Putamen (tissue), 1 donor: Measurements from ENCODE around the gene TRAPPC3L.
A peak's percentile ranks its signal among the peaks of the same experiment; 100 is the strongest.
"Not testable (repeated sequence)": the region's sequence is repeated elsewhere in the genome, so short reads cannot be mapped to it uniquely, and the experiment has no call there.

Source experiments
- DNase-seq: peaks from one replicate; pipeline ENCODE4 v3.0.0-alpha.2; 2016; ENCODE audit warnings: low spot score

TRAPPC3L gene

DNA sequence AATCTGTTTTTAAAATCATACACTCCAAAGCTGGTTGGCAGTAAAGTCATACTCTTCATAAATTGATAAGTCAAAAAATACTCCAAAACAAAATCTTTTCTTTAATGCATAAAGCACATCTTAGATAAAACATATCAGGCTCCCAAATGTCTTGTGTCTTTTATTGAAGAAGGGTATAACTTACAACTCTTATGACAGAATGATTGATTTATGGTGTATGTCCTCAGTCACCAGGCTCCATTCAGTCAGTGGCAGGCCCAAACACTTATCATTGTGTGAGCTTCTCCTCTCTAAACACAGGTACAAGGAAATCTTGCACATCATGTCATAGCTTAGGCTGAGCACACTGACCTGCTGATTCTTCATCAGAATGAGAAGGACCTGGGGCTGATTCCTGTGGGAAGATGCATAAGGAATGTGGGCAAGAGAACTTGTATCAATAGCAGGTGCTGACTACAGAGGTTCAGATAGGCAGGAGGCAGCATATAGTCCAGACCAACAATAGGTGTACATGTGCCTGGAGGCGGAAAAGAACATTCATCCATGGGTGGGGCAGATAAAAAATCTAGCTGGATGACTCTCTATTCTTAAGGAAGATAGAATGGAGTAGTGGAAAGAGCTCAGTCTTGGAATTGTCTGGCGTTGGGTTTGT is 32.1 kb downstream of the TRAPPC3L start:
- DNase-seq: no peak

DNA sequence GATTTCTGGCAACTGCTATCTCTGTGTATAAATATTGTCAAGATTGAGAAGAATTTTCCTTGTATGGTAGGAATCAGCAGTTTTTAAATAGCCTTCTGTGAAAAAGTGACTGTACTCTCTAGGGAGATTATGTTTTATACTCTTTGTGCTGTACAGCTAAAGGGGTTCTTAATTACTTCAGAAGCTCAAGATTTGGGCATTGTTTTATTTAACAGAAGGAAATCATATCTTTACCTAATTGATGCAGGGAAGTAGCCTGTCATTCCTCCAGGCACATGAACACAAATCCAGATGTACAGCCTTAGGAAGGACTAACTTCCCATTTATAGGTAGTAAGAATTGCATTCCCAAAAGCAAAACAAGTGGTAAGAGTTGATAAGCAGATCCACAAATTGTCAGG is 32.8 kb downstream of the TRAPPC3L start:
- no peak for DNase-seq

DNA sequence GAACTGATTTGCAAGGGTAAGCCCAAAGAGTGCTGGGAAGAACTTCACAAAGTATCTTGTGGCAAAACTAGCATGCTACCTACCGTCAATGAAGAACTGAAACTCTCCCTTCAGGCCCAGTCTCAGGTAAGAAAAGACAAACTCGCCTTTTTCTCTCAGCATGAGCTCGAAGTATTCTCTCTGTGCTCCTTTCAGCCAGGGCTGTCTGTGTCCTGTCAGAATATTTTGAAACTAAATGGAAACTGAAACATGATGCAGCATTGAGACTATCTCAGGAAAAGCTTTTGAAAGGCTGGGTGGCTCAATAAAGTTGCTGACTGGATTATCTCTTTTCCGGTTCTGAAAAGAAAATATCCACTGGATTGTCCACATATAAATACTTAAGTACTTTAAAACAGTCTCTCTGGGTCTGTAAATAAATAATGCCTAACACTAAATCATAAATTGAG is 33.3 kb downstream of the TRAPPC3L start:
- no peak for DNase-seq

DNA sequence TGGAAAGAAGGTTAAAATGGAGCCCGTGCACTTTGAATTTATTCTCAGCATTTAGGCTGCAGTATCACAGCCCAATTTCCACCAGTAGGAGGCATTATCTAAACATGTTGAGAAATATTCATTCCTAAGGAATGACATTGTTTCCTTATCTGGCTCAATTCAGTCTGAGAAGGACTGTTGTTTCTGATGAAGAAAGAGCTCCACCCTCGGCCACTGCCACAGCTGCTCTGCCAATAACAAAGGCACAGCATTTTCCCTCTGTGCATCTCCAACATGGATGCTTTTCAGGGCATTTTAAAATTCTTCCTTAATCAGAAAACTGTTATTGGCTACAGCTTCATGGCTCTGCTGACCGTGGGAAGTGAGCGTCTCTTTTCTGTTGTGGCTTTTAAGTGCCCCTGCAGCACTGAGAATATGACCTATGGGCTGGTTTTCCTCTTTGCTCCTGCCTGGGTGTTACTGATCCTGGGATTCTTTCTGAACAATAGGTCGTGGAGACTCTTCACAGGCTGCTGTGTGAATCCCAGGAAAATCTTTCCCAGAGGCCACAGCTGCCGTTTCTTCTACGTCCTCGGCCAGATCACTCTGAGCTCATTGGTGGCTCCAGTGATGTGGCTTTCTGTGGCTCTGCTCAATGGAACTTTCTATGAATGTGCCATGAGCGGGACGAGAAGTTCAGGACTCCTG is 33.9 kb downstream of the TRAPPC3L start, which contains the start of gene CALHM5:
CALHM5 (plus strand) TSS at position 216 of the 687 bp plus-strand sequence; CDS start at position 274, 58 bp downstream.
- peak; percentile 6 for DNase-seq

DNA sequence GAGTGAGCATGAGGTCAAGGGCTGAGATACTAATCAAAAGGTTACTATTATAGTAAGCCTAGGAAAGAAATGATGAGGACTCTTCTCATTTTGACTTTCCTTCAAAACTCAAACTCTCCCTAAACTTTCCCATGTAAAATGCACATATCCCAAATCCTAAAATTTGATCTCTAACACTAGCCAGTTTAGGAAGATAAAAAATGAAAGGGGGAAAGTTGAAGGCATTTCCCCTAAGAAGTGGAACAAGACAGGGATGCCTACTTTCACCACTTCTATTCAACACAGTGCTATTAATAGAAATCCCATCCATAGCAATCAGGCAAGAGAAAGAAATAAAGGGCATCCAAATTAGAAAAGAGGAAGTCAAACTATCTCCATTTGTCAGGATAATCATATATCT is 37.0 kb downstream of the TRAPPC3L start:
- DNase-seq: no peak

DNA sequence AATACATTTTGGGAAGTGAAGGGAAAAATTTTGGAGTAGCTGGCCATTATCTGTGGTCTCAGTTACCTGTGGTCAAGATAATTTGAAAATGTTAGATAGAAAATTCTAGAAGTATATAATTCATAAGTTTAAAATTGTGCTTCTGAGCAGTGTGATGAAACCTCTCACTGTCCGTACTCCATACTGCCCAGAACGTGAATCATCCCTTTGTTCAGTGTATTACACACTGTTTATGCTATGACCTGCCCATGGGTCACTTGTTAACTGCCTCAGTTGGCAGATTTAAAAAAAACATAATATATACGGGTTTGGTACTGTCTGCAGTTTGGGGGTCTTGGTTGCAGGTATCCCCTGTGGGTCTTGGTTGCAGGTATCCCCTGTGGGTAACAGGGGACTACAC is 38.2 kb downstream of the TRAPPC3L start:
- no peak for DNase-seq

DNA sequence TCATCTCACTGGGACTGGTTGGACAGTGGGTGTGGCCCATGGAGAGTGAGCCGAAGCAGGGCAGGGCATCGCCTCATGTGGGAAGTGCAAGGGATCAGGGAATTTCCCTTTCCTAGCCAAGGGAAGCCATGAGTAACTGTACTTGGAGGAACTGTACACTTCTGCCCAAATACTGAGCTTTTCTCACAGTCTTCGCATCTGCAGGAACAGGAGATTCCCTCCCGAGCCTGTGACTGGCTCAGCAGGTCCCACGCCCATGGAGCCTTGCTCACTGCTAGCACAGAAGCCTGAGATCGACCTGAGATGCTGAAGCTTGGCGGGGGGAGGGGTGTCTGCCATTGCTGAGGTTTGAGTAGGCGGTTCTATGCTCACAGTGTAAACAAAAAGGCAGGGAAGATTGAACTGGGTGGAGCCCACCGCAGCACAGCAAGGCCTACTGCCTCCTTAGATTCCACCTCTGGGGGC is 44.5 kb downstream of the TRAPPC3L start:
- no peak for DNase-seq

DNA sequence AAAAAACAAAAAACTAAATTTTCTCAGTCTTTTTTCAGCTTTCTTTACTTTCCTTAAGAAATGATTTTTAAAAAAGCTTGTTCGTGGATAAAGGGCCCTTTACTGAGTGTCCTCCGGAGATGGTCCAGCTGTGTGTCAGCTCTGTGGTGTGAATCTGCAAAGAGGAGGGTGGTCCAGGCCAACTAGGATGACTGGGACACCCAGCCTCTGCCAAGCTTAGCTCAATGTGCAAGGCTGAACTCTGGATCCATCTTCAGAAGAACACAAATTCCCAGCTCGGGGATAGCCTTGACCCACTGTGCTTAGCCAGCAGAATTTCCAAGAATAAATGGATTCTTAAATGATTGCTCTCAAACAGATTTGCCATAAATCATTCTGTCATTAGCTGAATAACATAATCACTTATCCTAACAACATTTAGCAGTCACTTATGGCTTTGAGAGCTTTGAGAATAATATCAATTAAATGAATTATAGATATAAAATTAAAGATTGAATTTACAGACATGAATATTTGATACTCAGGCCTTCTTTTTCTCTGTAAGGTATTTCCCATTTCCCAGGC is 48.3 kb downstream of the TRAPPC3L start:
- no peak for DNase-seq

DNA sequence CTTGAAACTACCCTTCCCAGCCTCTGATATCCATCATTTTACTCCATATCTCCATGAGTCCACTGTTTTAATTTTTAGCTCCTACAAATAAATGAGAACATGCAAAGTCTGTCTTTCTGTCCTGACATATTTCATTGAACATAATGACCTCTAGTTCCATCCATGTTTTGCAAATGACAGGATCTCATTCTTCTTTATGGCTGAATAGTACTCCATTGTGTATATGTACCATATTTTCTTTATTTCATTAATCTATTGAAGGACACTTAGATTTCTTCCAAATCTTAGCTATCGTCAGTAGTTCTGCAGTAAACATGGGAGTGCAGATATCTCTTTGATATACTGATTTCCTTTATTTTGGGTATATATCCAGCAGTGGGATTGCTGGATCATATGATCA is 50.3 kb downstream of the TRAPPC3L start:
- not testable (repeated sequence) for DNase-seq

DNA sequence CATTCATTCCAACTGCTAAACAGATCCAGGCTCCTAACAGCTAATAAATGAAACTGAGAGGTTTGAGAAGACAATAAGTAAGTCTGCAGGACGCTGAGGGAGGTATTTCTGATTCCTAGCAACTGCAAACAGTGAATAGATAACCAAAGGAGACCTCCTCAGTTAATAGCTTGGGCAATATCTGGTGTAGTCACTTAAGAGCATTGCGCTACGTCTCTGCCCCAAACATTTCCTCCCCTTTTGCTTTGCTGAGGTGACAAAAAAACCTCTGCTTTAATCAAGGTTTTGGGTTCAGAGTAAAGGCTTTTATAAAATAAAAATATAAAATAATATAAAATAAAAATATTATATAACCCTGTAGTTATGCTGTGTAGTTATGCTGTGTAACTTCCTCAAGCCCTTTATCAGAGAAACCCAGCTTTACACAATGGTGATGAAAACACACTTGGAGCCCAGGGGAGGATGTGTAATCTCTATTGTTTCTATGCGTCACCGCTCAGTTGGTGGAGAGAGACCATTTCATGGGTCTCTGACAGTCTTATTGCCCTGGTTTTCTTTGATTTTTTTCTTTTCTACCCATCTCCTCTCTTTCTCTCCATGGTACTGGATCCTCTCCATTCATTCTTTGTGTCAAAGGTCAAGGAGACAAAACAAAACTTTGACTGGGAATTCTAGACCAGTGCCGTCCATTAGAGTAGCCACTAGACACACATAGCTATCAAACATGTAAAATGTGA is 53.0 kb downstream of the TRAPPC3L start:
- no peak for DNase-seq

DNA sequence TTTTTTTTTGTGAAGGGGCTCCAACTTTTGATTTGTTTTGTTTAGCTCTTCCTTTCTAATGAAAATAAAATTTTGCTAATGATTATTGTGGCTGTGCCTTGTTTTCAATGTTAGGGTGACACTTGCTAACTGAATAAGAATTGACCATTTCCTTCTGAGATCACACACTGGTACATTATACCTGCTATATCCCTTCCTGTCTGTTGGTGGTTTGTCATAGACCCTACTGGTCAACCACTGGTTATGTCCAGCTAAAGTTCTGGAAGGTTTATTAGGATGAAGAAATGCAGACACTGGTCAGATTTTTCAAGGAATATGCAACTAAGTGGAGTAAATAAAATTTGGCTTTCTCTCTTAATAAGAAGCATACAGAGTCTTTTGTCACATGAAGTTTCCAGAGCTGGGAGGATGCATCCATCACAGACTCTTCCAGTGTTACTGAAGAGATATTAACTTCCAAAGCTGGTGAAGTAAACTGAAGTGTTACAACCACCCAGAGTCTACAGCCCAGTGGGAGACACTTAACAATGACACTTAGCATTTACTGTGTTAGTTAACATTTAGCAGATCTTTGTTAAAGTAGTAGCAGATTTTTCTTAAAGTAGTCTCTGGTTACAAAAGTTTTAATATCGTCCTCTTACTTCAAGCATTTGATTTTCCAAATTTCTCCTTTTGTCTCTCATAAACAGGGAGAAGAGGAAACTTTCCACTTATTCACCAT is 53.7 kb downstream of the TRAPPC3L start:
- no peak for DNase-seq

DNA sequence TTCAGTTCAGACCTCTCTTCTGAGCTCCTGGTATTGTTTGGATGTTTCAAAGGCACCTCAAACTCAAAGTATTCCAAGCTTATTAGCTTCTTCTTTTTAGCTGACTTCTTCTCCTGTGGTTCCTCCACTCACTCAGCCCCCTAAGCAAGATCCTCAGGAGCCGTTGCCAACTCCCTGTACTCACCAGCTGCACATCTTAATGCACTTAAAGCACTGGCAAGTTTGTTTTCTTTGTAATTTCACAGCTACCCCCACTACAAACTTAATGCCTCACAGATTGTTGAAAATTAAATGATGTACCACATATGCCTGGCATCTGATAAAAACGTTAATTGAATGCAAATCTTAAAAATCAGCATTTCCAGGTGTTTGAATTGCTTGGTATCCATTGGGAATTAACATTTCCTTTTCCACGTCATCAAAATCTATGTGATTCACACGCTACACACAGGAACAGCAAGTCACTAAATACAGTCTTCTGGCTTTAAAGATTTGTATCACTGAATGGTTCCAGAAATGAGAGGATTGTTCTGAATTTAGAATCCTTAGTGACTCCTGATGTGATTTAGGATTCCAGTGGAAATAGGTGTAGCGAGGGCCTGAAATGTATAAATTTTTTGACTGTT is 59.8 kb downstream of the TRAPPC3L start:
- DNase-seq: no peak

DNA sequence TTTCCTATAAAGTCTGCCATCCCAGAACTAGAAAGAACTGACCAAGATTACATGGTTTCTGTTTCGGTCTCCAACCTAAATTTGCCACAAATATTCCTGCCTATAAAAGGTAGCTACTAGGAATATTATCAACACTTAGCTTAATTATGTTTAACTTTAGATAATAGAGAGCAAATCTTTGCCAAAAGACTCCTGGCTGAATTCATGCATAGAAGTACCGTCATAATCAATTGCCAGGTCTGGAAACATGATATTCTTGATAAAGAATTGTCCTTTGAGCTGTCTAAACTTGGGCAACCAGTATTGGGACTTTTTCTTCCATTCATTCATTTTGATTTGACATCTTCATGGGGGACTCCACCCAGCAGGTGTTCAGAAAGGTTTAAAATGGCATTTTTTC is 61.9 kb downstream of the TRAPPC3L start:
- no peak for DNase-seq

DNA sequence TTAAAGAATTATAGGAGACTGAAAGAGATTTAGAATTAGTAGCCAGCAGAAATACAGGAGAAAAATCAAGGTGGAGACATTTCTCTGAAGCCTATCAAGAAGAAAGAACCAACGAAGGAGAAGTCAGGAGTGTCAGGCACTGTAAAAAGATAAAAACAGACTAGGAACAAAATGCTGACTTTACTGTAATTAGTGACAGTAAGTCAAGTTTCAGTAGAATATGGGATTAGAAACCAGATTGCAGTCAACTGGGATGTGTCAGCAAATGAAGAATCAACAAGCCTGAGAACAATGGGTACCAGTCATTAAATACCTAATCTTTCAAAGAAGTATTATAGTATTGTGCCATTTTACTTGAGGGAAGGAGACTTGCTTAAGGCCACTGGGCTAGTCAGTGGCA is 62.7 kb downstream of the TRAPPC3L start:
- no peak for DNase-seq

DNA sequence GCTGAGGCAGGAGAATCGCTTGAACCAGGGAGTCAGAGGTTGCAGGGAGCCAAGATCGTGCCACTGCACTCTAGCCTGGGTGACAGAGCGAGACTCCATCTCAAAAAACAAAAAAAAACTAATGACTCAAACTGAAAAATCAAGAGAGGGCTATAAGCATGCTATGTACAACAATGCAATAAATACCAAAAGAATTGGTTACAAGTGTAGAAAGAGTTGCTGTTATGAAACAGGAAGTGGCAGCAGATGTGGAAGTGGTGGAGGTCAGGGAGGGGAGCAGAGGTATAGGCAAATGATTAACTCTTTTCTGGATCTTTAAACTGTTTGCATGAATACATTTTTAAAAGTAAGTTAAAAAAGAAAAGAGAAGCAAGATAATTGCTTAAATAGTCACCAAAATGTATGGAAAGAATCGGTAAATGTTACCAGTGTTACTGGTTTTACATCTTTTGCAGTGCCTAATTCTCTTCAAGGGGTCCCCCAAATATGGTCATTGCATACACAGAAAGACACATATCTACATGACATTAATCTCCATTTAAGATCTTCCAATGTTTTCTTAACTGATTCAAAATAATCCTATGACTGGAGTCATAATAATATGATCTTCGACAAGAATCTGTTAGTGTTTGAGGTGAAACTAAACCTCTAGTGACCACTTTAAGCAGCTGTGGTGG is 69.3 kb downstream of the TRAPPC3L start:
- DNase-seq: no peak

DNA sequence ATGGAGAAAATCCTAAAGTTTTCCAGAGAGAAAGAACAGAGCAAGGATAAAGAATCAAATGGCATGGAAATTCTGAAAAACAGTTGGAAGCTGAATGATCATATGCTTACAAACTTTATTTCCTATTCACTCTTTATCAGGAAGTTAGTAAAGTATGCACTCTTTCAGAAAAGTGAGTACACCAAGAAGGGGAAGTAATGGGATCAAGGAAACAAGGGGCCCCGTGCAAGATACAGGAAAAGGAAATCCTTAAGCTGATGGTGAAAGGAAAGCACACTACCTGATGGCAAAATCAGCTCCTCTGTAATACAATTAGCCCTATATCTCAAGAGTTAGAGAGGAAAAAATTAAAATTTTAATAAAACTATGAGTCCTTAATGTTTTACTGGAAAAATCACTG is 70.3 kb downstream of the TRAPPC3L start:
- no peak for DNase-seq

DNA sequence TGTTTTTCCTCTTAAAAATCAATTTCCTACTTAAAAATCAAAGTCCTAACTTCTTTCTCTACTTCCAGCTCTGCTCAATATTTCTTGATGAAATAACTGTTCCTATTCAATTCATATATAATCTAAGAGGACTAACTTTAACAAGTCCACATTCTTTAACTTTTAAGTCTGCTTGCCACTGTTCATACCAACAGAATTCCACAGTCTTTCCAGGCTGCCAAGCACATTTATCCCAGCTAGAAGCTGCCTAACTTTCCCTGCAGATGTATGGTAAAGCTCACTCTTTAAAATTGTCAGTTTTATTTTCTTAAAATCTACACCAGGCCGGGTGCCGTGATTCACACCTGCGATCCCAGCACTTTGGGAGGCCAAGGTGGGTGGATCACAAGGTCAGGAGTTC is 72.8 kb downstream of the TRAPPC3L start:
- DNase-seq: no peak

DNA sequence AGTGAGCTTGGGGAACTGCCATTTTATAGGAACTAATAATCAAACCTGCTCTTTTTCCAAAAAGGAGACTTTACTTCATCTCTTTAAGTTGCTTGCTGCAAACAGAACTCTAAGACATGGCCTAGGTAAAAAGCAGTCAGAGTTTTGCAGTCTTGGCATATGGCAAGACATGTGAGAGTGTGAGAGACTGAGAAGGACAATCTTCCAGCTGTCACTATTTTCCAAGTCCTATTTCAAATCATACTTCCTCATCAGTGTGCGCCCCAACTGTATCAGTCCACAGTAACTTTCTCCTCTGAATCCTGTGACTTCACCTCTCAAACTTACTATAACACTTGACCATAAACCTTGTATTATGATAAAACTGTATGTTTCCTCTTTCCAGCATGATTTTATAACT is 74.0 kb downstream of the TRAPPC3L start:
- no peak for DNase-seq

DNA sequence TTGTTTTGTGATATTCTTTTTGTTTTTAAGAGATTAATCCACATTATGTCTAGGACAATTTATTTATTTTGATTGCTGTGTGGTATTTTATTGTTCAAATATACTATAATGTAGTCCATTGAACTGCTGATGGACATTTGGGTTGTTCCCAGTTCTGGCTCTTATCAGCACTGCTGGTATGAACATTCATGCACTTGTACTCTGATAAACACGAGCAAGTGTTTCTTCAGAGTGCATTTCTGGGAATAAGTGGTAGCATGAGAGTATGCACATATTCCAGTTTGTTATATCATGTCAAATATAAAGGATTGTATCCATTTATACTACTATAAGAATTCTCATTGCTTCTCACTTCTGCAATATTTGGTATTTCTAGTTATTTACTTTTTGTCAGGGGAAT is 77.2 kb downstream of the TRAPPC3L start:
- no peak for DNase-seq

DNA sequence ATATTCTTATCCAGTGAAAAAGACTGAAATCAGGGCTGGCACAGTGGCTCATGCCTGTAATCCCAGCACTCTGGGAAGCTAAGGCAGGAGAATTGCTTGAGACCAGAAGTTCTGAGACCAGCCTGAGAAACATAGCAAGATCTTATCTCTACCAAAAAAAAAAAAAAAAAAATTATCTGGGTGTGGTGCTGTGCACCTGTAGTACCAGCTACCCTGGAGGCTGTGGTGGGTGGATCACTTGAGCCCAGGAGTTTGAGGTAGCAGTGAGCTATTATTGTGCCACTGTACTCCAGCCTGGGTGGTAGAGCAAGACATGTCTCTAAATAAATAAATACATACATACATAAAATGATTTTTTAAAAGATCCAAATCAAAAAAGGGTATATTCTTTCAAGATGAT is 78.0 kb downstream of the TRAPPC3L start:
- no peak for DNase-seq

DNA sequence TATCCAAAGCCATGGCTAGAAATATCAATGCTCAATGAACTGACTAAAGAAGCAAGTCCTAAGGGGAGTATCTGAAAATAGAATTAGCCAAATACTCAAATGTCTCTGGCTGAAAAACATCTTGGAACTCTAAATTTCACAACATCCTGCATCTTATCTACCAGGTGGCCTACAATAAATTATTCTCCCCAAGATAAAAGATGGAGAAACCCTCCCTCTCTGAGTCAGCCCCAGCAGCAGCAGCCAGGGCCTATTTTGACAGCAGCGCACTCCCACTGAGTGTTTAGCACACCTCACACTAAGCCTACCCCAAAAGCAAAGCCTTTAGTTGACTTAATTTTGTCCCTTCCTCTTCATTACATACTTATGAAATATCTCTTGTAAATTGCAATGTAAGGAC is 78.4 kb downstream of the TRAPPC3L start:
- DNase-seq: no peak
